ENCODE results near the gene RER1.

GRCh38 chr1:2411801-2412394, 20.3 kb downstream of the RER1 start:
- TF ChIP-seq CTCF (conservative IDR thresholded peaks at IDR 0.05 in 1 of 2, IDR thresholded peaks at IDR 0.05 in 1 of 2; ENCODE audit: extremely low read depth in 1 of 2, insufficient read depth in 1 of 2, low read depth in 1 of 2, low read length in 2 of 2) (no peak), EZH2 (IDR thresholded peaks at IDR 0.05; ENCODE audit: borderline replicate concordance, low read length) (no peak)
